Small intestine (tissue), 7 donors: Measurements from ENCODE around the gene GTF3A. TPM values are rescaled to one million over a fixed set of nuclear protein-coding genes. Genes with fewer than 3 reads are reported as not detected.

Source experiments
- DNase-seq, 2 donors: peaks; one replicate each; pipeline versions ENCODE4 v3.0.0 to v3.0.0-alpha.2; 2013
- FAIRE-seq: peaks from 2 replicates; lab custom pipeline; 2012; peaks lifted over from hg19 to GRCh38; lab: Jason Lieb, UNC
- H3K27ac ChIP-seq, 3 donors: one replicate each; pipeline ENCODE4 v1.5.1; 2013; ENCODE audit warnings: low read length in 2 of 3, mild to moderate bottlenecking in 2 of 3, control low read depth in 1 of 3, inconsistent platforms in 1 of 3, low read depth in 1 of 3, moderate library complexity in 1 of 3
- H3K27me3 ChIP-seq, 3 donors: one replicate each; pipeline ENCODE4 v1.6.1; 2013; ENCODE audit warnings: low read length in 3 of 3, inconsistent platforms in 1 of 3; ENCODE audit not compliant: control insufficient read depth in 3 of 3, insufficient read depth in 3 of 3
- H3K36me3 ChIP-seq, 3 donors: one replicate each; pipeline ENCODE4 v1.6.1; 2013; ENCODE audit warnings: low read length in 3 of 3, inconsistent platforms in 1 of 3, low read depth in 1 of 3, mild to moderate bottlenecking in 1 of 3, moderate library complexity in 1 of 3; ENCODE audit not compliant: control insufficient read depth in 3 of 3, insufficient read depth in 2 of 3
- H3K4me1 ChIP-seq, 3 donors: one replicate each; pipeline ENCODE4 v1.6.1; 2013; ENCODE audit warnings: low read length in 2 of 3, inconsistent platforms in 1 of 3, low read depth in 1 of 3, mild to moderate bottlenecking in 1 of 3, moderate library complexity in 1 of 3; ENCODE audit not compliant: control insufficient read depth in 3 of 3, insufficient read depth in 2 of 3
- H3K4me3 ChIP-seq, 3 donors: one replicate each; pipeline ENCODE4 v1.5.1; 2013; ENCODE audit warnings: low read length in 3 of 3, control low read depth in 1 of 3, inconsistent platforms in 1 of 3, low read depth in 1 of 3, mild to moderate bottlenecking in 1 of 3, moderate library complexity in 1 of 3
- H3K9me3 ChIP-seq, 2 donors: one replicate each; pipeline ENCODE4 v1.6.1; 2013; ENCODE audit warnings: low read depth in 1 of 2, low read length in 1 of 2; ENCODE audit not compliant: control insufficient read depth in 2 of 2, insufficient read depth in 1 of 2
- WGBS, 3 donors: extraction: QIAGEN DNeasy Blood & Tissue Kit; methylation state at CpG; one replicate each; pipeline ENCODE4 v1.1.7; 2013; 5-methylcytosine and 5-hydroxymethylcytosine counted together
- polyA plus RNA-seq, 4 donors: library from polyadenylated mRNA; stranded (reverse) in 3 of 4; unstranded in 1 of 4; fragments of 200-250 nt in 3 of 4; fragments of 120-200 nt in 1 of 4; gene quantifications; one replicate each; pipeline versions ENCODE4 v1.2.1 to v1.2.3, GENCODE V29; 2013
- donor health status: healthy with polysubstance abuse.
- donor health status: control.
- donor health status: control.
- donor health status: Bipolar disorder and iron deficiency.
- donor health status: healthy.

Gene GTF3A
- polyA plus RNA-seq, 4 donors = 58.3 to 129 (median 112) TPM

- Histone ChIP-seq H3K4me1 (no peaks in the 10 kb centered on the region), H3K27me3 (no peaks in the 10 kb centered on the region), H3K36me3 (no peaks in the 10 kb centered on the region), H3K9me3 (no peaks in the 10 kb centered on the region), H3K27ac (no peak overlapping the region), H3K4me3 (no peak overlapping the region)
- WGBS, 3 donors = 83 to 94% (median 88%) methylated on average over 12 of the region's 12 CpGs
- FAIRE-seq = no peak
- DNase-seq = no peak
Observed at GRCh38 chr13:27461940-27462584, 37.6 kb downstream of the GTF3A start.

GRCh38 chr13:27463500-27463899, 39.1 kb downstream of the GTF3A start:
- H3K27ac ChIP-seq = no peak overlapping the region
- no peak overlapping the region for H3K4me3 ChIP-seq
- 63 to 80% (median 66%) methylated on average over 6 of the region's 6 CpGs for WGBS, 3 donors
- no peaks in the 10 kb centered on the region for H3K4me1 ChIP-seq
- H3K27me3 ChIP-seq = no peaks in the 10 kb centered on the region
- FAIRE-seq (no peak), DNase-seq (no peak)
- H3K36me3 ChIP-seq = no peaks in the 10 kb centered on the region
- H3K9me3 ChIP-seq = no peaks in the 10 kb centered on the region

GRCh38 chr13:27465611-27466010, 41.2 kb downstream of the GTF3A start:
- FAIRE-seq (no peak), DNase-seq (no peak)
- Histone ChIP-seq H3K4me1 (no peaks in the 10 kb centered on the region), H3K27ac (no peak overlapping the region), H3K4me3 (no peak overlapping the region), H3K9me3 (peaks cover 0 to 3% of the 10 kb centered on the region in 2 donors), H3K27me3 (no peaks in the 10 kb centered on the region), H3K36me3 (no peaks in the 10 kb centered on the region)
- WGBS, 3 donors = 77 to 85% (median 79%) methylated on average over 5 of the region's 5 CpGs

GRCh38 chr13:27466513-27466912, 42.1 kb downstream of the GTF3A start:
- Histone ChIP-seq H3K27ac (no peak overlapping the region), H3K27me3 (no peaks in the 10 kb centered on the region), H3K36me3 (no peaks in the 10 kb centered on the region), H3K9me3 (peaks cover 0 to 3% of the 10 kb centered on the region in 2 donors), H3K4me3 (no peak overlapping the region), H3K4me1 (no peaks in the 10 kb centered on the region)
- 27 to 38% (median 36%) methylated on average over 3 of the region's 3 CpGs for WGBS, 3 donors
- no peak for DNase-seq
- no peak for FAIRE-seq

- DNase-seq = peak; percentile 69 to 88
- H3K4me3 ChIP-seq = no peak overlapping the region
- 26 to 54% (median 45%) methylated on average over 5 of the region's 5 CpGs for WGBS, 3 donors
Observed at GRCh38 chr13:27470075-27470820, 45.8 kb downstream of the GTF3A start.

GRCh38 chr13:27472441-27472840, 48.0 kb downstream of the GTF3A start:
- Histone ChIP-seq H3K27me3 (no peaks in the 10 kb centered on the region), H3K4me3 (no peak overlapping the region), H3K4me1 (peaks cover 0 to 12% (median 0%) of the 10 kb centered on the region in 3 donors), H3K36me3 (no peaks in the 10 kb centered on the region), H3K27ac (no peak overlapping the region), H3K9me3 (peaks cover 0 to 3% of the 10 kb centered on the region in 2 donors)
- DNase-seq (no peak), FAIRE-seq (no peak)
- WGBS, 3 donors = 89 to 95% (median 92%) methylated on average over 2 of the region's 2 CpGs

More at GRCh38 chr13:27470075-27470820, 45.8 kb downstream of the GTF3A start:
- no peaks in the 10 kb centered on the region for H3K27me3 ChIP-seq
- peak overlapping the region; percentile 37 to 88 (median 77) for H3K27ac ChIP-seq
- no peaks in the 10 kb centered on the region for H3K36me3 ChIP-seq
- peaks cover 0 to 4% (median 0%) of the 10 kb centered on the region in 3 donors for H3K4me1 ChIP-seq
- H3K9me3 ChIP-seq = peaks cover 0 to 3% of the 10 kb centered on the region in 2 donors
- FAIRE-seq = no peak

- DNase-seq (no peak), FAIRE-seq (no peak)
- no peaks in the 10 kb centered on the region for H3K27me3 ChIP-seq
- no peak overlapping the region for H3K4me3 ChIP-seq
- WGBS, 3 donors = 62 to 63% (median 62%) methylated on average over 3 of the region's 3 CpGs
- peaks cover 0 to 17% (median 0%) of the 10 kb centered on the region in 3 donors for H3K4me1 ChIP-seq
- no peaks in the 10 kb centered on the region for H3K36me3 ChIP-seq
- peaks cover 0 to 3% of the 10 kb centered on the region in 2 donors for H3K9me3 ChIP-seq
- no peak overlapping the region for H3K27ac ChIP-seq
Observed at GRCh38 chr13:27472941-27473340, 48.5 kb downstream of the GTF3A start.

- no peaks in the 10 kb centered on the region for H3K36me3 ChIP-seq
- H3K4me1 ChIP-seq = peaks cover 0 to 19% (median 0%) of the 10 kb centered on the region in 3 donors
- 93 to 96% (median 94%) methylated on average over 13 of the region's 13 CpGs for WGBS, 3 donors
- H3K4me3 ChIP-seq = no peak overlapping the region
- FAIRE-seq (no peak), DNase-seq (no peak)
- no peaks in the 10 kb centered on the region for H3K27me3 ChIP-seq
- no peaks in the 10 kb centered on the region for H3K9me3 ChIP-seq
- H3K27ac ChIP-seq = no peak overlapping the region
Observed at GRCh38 chr13:27474751-27475268, 50.4 kb downstream of the GTF3A start.
